NCI-H446 (cell line): Measurements from ENCODE around the gene PRR22.
"Not testable (repeated sequence)": the region's sequence is repeated elsewhere in the genome, so short reads cannot be mapped to it uniquely, and the experiment has no call there.

Experiments
- DNase-seq, 2 experiments: peaks; one replicate each; lab custom pipeline; 2025; lab: John Stamatoyannopoulos, UW

The PRR22 gene

GRCh38 chr19:5790559-5791520 is 6.3 kb upstream of the PRR22 start, which contains the start of gene DUS3L:
TSS of gene DUS3L (minus strand) at chr19:5791163. CDS start at chr19:5791141, 22 bp downstream.
- peak; percentile 97 to 99 for DNase-seq

DNA sequence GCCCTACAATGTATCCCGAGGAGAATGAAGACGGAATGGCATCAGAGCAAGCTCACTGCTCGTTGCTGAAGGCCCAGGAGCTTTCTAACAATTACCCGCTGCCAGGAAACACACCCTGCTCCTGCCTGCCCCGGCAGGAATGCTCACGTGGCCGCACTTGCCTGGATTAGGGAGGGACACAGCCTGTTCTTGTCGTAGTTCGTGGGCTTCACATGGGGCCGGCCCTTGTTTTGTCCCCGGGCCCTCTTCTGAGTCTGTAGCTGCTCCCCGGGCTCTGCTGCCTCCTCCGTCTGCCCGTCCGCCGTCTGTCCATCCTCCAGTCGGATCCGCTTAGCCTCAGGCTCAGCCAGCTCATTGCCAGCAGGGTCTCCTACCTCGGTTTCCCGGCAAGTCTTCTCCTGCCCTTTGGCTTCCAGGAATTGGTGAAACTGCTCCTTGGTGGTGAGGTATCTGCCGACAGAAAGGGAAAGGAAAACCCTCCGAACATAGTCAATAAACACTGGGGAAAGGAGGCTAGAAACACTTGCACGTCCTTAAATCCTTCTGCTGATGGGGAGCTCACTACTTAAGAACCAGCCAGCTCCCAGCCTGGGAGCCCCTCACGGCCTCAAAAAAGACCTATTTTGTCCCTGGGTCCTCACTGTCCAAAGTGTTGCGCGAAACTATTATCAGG is 5.5 kb upstream of the PRR22 start:
- no peak for DNase-seq

GRCh38 chr19:5789351-5789761 is 4.8 kb upstream of the PRR22 start:
- DNase-seq, result no peak

GRCh38 chr19:5788422-5788821 is 3.9 kb upstream of the PRR22 start:
- DNase-seq, result no peak

DNA sequence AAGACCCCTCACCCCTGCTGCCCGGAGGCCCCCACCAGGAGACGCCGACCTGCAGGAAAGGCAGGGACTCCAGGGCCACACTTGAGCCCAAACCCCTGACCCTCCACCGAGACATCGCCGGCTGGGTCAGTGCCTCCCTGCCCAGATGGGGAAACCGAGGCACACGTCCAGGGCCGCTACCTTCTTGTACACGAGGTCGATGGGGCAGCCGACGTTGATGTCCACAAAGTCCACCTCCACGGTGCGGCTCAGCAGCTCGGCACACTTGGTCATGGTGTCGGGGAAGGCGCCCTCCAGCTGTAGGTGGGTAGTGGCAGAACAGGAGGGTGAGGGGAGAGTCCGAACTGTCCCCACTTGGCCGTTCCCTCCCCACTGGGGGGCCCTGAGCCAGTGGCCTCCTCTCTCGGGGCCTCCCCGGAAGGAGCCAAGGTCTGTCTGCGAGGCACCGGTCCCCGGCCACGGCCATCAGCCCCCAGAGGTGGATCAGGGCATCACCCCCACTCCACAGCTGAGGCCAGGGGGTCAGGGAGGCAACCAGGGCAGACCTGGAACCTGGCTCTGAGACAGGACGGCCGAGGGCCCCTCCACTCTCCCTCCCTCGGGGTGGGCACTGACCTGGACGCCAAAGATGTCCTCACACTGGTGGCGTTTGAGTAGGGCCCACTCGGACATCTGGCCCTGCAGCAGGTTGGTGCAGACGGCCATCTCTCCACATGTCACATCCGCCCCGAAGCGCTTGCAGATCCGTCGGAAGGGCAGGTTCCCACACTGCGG is 3.0 kb upstream of the PRR22 start:
- DNase-seq, result no peak

DNA sequence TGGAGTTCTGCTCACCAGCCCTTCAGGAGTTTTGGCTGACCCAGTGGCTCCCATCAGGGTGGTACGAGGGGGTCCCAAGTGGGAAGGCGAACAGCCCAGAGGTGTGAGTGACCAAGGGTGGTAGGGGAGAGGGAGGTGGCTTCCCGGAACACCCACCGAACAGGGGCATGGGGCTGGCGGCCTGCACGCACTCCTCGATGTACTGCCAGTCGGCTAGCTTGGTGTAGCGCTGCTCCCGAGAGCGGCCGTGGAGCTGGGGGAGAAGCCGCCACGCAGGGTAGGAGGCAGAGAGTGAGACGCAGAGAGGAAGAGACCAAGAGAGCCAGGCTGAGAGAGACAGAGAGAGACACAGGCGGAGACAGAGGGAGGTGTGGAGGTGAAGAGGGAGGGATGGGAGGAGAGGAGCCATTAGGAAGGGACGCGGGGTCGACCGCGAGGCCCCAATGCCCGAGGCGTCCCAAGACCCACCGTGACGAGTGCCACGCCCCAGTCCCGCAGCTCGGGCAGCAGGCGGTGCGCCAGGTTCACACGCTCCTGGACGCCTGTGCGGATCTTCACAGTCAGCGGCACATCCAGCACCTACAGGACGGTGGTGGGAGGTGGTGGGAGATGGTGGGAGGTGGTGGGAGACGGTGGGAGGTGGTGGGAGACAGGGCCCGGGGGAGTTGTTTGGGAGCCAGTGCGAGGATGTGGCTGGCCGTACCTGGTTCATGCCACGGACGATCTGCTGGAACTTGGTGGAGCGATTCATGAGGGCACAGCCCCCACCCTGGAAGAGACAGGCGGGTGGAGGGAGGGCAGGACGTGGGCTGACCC is 2.3 kb upstream of the PRR22 start:
- DNase-seq, result no peak

DNA sequence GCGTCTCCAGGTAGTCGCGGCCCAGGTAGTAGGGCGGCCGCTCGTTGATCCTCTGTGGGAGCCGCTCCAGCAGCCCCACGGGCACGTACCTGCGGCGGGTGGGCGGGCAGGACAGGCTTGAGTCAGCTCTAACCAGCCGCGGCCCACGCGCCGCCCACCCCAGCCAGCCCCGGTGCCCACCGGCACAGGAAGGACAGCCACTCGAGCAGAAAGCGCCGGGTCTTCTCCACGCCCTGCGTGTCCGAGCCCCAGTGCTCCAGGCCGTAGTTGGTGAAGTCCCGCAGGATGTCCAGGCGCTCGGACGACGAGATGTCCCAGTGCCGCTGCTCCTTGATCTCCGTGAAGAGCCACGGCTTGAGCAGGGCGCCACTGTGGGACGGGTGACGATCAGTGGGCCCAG is 877 bp upstream of the PRR22 start:
- DNase-seq, result no peak

- no peak for DNase-seq
Measured at GRCh38 chr19:5782945-5783919, 1.3 kb downstream of the PRR22 start.

GRCh38 chr19:5782322-5782721 is 2.2 kb downstream of the PRR22 start:
- DNase-seq, result no peak

GRCh38 chr19:5780916-5781315 is 3.6 kb downstream of the PRR22 start:
- DNase-seq, result not testable (repeated sequence)

GRCh38 chr19:5778402-5778801 is 6.1 kb downstream of the PRR22 start:
- DNase-seq, result no peak

DNA sequence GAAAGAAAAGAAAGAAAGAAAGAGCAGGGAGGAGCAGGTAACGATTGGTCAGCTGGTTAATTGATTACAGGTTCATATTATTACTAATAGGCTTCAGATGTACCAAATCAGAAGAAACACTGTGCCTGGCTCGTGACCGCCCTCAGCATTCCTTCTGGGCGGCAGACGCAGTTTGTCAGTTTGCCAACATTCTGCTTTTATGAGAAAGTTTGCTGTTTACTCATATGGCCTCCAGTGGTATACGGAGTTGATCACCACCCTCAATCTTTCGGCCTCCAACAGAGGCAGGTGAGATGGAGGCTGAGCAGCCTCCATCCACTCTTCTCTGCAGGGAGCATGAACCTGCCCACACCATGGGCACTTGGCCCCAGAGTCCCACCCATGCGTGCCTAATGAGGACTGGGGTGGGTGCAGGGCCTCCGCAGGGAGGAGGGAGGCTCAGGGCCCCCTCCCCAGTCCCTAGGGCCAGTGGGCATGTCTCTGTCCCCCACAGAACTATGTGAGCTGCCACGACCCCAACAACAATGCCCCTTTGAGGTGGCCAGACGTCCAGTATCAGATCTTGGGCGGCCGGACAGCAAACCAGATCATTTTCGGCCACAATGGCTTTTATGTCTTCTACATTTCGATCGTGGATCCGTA is 8.8 kb downstream of the PRR22 start:
- no peak for DNase-seq

GRCh38 chr19:5774921-5775320 is 9.6 kb downstream of the PRR22 start:
- no peak for DNase-seq

DNA sequence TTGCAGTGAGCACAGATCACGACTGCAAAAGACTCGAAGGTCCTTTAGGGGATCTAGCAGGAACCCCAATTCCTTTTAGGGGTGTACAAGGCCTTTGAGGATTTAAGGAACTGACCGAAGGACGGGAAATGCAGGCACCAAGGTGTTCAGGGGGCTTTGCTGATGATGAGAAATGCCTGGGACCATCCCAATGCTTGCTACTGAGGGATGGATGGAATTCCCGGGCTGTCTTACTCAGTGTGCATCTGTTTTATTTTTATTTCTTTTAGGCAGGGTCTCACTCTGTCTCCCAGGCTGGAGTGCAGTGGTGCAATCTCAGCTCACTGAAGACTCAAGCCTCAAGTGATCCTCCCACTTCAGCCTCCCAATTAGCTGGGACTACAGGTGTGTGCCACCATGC is 11.3 kb downstream of the PRR22 start:
- no peak for DNase-seq

- DNase-seq, result no peak
Measured at GRCh38 chr19:5772416-5772815, 12.1 kb downstream of the PRR22 start.

- no peak for DNase-seq
Measured at GRCh38 chr19:5767949-5768348, 16.6 kb downstream of the PRR22 start.

DNA sequence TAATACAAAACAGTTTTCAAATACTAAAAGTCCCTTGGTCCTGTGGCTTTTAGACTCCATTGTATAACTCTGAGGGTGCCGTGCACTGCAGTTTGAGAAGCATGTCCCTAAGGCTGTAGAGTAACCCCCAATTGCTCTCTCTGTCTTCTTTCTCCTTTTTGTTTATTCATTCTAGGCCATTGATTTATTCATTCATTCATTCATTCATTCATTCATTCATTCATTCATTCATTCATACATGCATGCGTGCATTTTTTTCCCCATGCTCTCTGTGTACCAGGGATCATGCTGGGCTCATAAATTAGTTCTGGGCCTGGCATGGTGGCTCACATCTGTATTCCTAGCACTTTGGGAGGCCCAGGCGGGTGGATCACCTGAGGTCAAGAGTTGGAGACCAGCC is 19.3 kb downstream of the PRR22 start:
- no peak for DNase-seq

DNA sequence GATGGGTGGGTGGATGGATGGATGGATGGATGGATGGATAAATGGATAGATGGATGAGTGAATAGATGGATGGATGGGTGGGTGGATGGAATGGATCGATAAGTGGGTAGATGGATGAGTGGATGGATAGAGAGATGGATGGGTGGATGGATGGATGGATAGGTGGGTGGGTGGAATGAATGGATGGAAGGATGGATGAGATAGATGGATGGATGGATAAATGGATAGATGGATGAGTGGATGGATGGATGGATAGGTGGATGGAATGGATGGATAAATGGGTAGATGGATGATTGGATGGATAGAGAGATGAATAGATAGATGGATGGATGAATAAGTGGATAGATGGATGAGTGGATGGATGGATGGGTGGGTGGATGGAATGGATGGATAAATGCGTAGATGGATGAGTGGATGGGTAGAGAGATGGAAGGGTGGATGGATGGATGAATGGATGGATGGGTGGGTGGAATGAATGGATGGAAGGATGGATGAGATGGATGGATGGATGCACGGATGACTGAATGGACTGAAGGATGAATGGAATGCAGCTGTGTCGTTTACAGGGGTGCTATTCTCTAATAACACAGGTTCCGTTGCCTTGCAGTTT is 21.8 kb downstream of the PRR22 start:
- DNase-seq, result no peak

DNA sequence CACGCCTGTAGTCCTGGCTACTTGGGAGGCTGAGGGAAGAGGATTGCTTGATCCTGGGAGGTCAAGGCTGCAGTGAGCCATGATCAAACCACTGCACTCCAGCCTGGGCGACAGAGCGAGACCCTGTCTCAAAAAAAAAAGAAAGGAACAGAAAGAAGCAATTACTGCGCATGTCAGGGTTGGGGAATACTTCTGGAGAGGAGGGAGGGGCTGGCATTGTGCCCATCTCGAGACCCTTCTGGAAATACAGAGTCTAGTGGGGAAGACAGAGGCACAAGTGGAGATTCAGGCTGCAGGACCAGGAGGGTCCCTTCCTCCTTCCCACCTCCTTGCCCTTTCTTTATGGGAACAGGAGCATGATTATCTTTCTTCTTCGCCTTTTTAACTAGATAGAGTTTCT is 30.8 kb downstream of the PRR22 start:
- DNase-seq, result no peak
